UCSD-AML1 (cell line): ENCODE measurements around the gene EXOC4.

Experiments used
- DNase-seq: peaks from one replicate; lab custom pipeline; 2025; ENCODE audit not compliant: unreplicated experiment; lab: John Stamatoyannopoulos, UW

Gene EXOC4

GRCh38 chr7:133662276-133662675 is 409.4 kb downstream of the EXOC4 start:
- DNase-seq, result no peak

- DNase-seq, result no peak
Measured at GRCh38 chr7:133662830-133663229, 410.0 kb downstream of the EXOC4 start.

GRCh38 chr7:133664528-133664927 is 411.6 kb downstream of the EXOC4 start:
- DNase-seq, result no peak

GRCh38 chr7:133668296-133669060 is 415.6 kb downstream of the EXOC4 start:
- no peak for DNase-seq

- DNase-seq, result no peak
Measured at GRCh38 chr7:133669061-133669455, 416.2 kb downstream of the EXOC4 start.

- DNase-seq, result no peak
Measured at GRCh38 chr7:133670250-133670649, 417.4 kb downstream of the EXOC4 start.

- DNase-seq, result no peak
Measured at GRCh38 chr7:133672866-133673265, 420.0 kb downstream of the EXOC4 start.

GRCh38 chr7:133674079-133674763 is 421.3 kb downstream of the EXOC4 start:
- no peak for DNase-seq

GRCh38 chr7:133675510-133676218 is 422.8 kb downstream of the EXOC4 start:
- DNase-seq, result no peak

- no peak for DNase-seq
Measured at GRCh38 chr7:133676805-133677370, 424.0 kb downstream of the EXOC4 start.

- no peak for DNase-seq
Measured at GRCh38 chr7:133678137-133678814, 425.4 kb downstream of the EXOC4 start.

GRCh38 chr7:133679977-133680376 is 427.1 kb downstream of the EXOC4 start:
- no peak for DNase-seq

- DNase-seq, result no peak
Measured at GRCh38 chr7:133681529-133681928, 428.7 kb downstream of the EXOC4 start.

- no peak for DNase-seq
Measured at GRCh38 chr7:133682364-133683181, 429.7 kb downstream of the EXOC4 start.

- DNase-seq, result no peak
Measured at GRCh38 chr7:133683182-133683454, 430.2 kb downstream of the EXOC4 start.

GRCh38 chr7:133688483-133689239 is 435.8 kb downstream of the EXOC4 start:
- no peak for DNase-seq

- no peak for DNase-seq
Measured at GRCh38 chr7:133690740-133691139, 437.9 kb downstream of the EXOC4 start.

- no peak for DNase-seq
Measured at GRCh38 chr7:133691727-133692610, 439.1 kb downstream of the EXOC4 start.

- DNase-seq, result no peak
Measured at GRCh38 chr7:133693281-133693680, 440.4 kb downstream of the EXOC4 start.
